Stomach (tissue), 9 donors: ENCODE measurements around the gene MUC6. TPM values are rescaled to one million over a fixed set of nuclear protein-coding genes. Genes with fewer than 3 reads are reported as not detected.

ENCODE experiments used
- DNase-seq, 2 donors: peaks; one replicate each; pipeline versions ENCODE4 v3.0.0 to v3.0.0-alpha.2; 2013 to 2019
- H3K27ac ChIP-seq, 5 donors: fragments of 200-600 bp in 4 of 5; sonication (generic) in 4 of 5; one replicate each; pipeline ENCODE4 v1.5.1; 2013 to 2019; ENCODE audit warnings: mild to moderate bottlenecking in 1 of 5, moderate library complexity in 1 of 5
- H3K27me3 ChIP-seq, 3 donors: fragments of 200-600 bp; sonication (generic); one replicate each; pipeline ENCODE4 v1.5.1; 2017 to 2019; ENCODE audit warnings: mixed run types in 1 of 3
- H3K36me3 ChIP-seq, 4 donors: fragments of 200-600 bp; sonication (generic); 1 replicate in 3 of 4; 2 replicates in 1 of 4; pipeline ENCODE4 v1.5.1; 2016 to 2019
- H3K4me1 ChIP-seq, 4 donors: fragments of 200-600 bp; sonication (generic); one replicate each; pipeline ENCODE4 v1.5.1; 2016 to 2019
- H3K4me3 ChIP-seq, 4 donors: fragments of 200-600 bp; sonication (generic) in 3 of 4; one replicate each; pipeline ENCODE4 v1.5.1; 2016 to 2019; ENCODE audit warnings: mild to moderate bottlenecking in 1 of 4
- H3K9me3 ChIP-seq, 4 donors: fragments of 200-600 bp; sonication (generic); one replicate each; pipeline ENCODE4 v1.5.1; 2016 to 2019
- CTCF ChIP-seq, 7 experiments: fragments of 450-650 bp in 4 of 7; fragments of 200-600 bp in 3 of 7; sonication (generic) in 3 of 7; IDR thresholded peaks; one replicate each; pipeline ENCODE4 v1.5.1; 2016 to 2019; ENCODE audit warnings: antibody characterized with exemption in 7 of 7, control low read depth in 2 of 7, mild to moderate bottlenecking in 1 of 7
- EP300 ChIP-seq: sonication (generic); formaldehyde crosslinking; IDR thresholded peaks from one replicate; pipeline ENCODE4 v1.6.1; 2017; ENCODE audit warnings: antibody characterized with exemption
- POLR2A ChIP-seq, 4 donors: fragments of 450-650 bp; IDR thresholded peaks; one replicate each; pipeline ENCODE4 v1.6.1; 2016; ENCODE audit warnings: antibody characterized with exemption in 4 of 4, control low read depth in 2 of 4, mild to moderate bottlenecking in 1 of 4, moderate library complexity in 1 of 4
- POLR2AphosphoS5 ChIP-seq, 3 donors: sonication (generic); formaldehyde crosslinking; IDR thresholded peaks; one replicate each; pipeline ENCODE4 v1.6.1; 2016; ENCODE audit warnings: antibody characterized with exemption in 3 of 3
- WGBS, 5 donors: extraction: QIAGEN DNeasy Blood & Tissue Kit in 3 of 5; methylation state at CpG; one replicate each; pipeline versions ENCODE4 v1.1.5 to v1.1.7; 2013 to 2018; 5-methylcytosine and 5-hydroxymethylcytosine counted together
- intact Hi-C: fragments of 100-400 bp; cut with DNase I; formaldehyde crosslinking; loops from one replicate; pipeline ENCODE4 v1.15.1; 2023; ENCODE audit warnings: low total_unique reads
- polyA plus RNA-seq, 3 donors: library from polyadenylated mRNA; stranded (reverse); fragments of 200-250 nt; gene quantifications; one replicate each; pipeline ENCODE4 v1.2.3, GENCODE V29; 2013
- total RNA-seq, 5 donors: library from RNA; depleted of rRNA; stranded (reverse); fragments of >200 nt; gene quantifications; one replicate each; pipeline versions ENCODE4 v1.1.0 to v1.2.3, GENCODE V29; 2014 to 2016
- donor health status: healthy with polysubstance abuse.
- donor health status: Bipolar disorder and iron deficiency.
- donor health status: healthy.

Gene MUC6
- total and polyA plus RNA-seq, 8 donors: 0.29 to 215 (median 108) TPM

- no peaks in the 10 kb centered on the region for H3K27me3 ChIP-seq
- no peak overlapping the region for H3K4me3 ChIP-seq
- DNase-seq: peak in 1 of 2 donors; percentile 63
- no peak overlapping the region for H3K27ac ChIP-seq
- TF ChIP-seq CTCF (IDR thresholded peaks at IDR 0.05) (no peak), POLR2AphosphoS5 (IDR thresholded peaks at IDR 0.05) (no peak)
- peaks cover 75 to 100% (median 98%) of the 10 kb centered on the region in 4 donors for H3K36me3 ChIP-seq
- intact Hi-C loops: no loop called here
- H3K4me1 ChIP-seq: peaks cover 0 to 21% (median 16%) of the 10 kb centered on the region in 4 donors
- whole genome bisulfite sequencing, 5 donors: 63 to 93% (median 90%) methylated on average over 21 of the region's 21 CpGs
- H3K9me3 ChIP-seq: no peaks in the 10 kb centered on the region
Measured at GRCh38 chr11:985406-985805, 51.1 kb downstream of the MUC6 start.

GRCh38 chr11:984546-984945 lies 52.0 kb downstream of the MUC6 start:
- peaks cover 0 to 22% (median 17%) of the 10 kb centered on the region in 4 donors for H3K4me1 ChIP-seq
- no peaks in the 10 kb centered on the region for H3K9me3 ChIP-seq
- H3K4me3 ChIP-seq: no peak overlapping the region
- intact Hi-C loops: no loop called here
- H3K27me3 ChIP-seq: no peaks in the 10 kb centered on the region
- TF ChIP-seq POLR2A (IDR thresholded peaks at IDR 0.05): no peak
- TF ChIP-seq EP300: no peak
- no peak for TF ChIP-seq POLR2AphosphoS5 (IDR thresholded peaks at IDR 0.05)
- no peak for TF ChIP-seq CTCF (IDR thresholded peaks at IDR 0.05)
- 86 to 97% (median 95%) methylated on average over 13 to 15 of the region's 15 CpGs for WGBS, 5 donors
- DNase-seq: no peak
- H3K27ac ChIP-seq: no peak overlapping the region
- peaks cover 66 to 98% (median 93%) of the 10 kb centered on the region in 4 donors for H3K36me3 ChIP-seq

GRCh38 chr11:981764-982163 lies 54.8 kb downstream of the MUC6 start:
- H3K27ac ChIP-seq: no peak overlapping the region
- intact Hi-C loops: no loop called here
- H3K4me1 ChIP-seq: peaks cover 0 to 18% (median 14%) of the 10 kb centered on the region in 4 donors
- H3K4me3 ChIP-seq: no peak overlapping the region
- peaks cover 60 to 98% (median 93%) of the 10 kb centered on the region in 4 donors for H3K36me3 ChIP-seq
- no peaks in the 10 kb centered on the region for H3K27me3 ChIP-seq
- 91 to 96% (median 93%) methylated on average over 14 of the region's 14 CpGs for WGBS, 5 donors
- no peak for DNase-seq
- TF ChIP-seq CTCF (IDR thresholded peaks at IDR 0.05) (no peak), POLR2AphosphoS5 (IDR thresholded peaks at IDR 0.05) (no peak), EP300 (no peak), POLR2A (IDR thresholded peaks at IDR 0.05) (no peak)
- no peaks in the 10 kb centered on the region for H3K9me3 ChIP-seq

GRCh38 chr11:980438-981357 lies 55.8 kb downstream of the MUC6 start:
- Histone ChIP-seq H3K9me3 (no peaks in the 10 kb centered on the region), H3K36me3 (peaks cover 50 to 98% (median 93%) of the 10 kb centered on the region in 4 donors), H3K27ac (no peak overlapping the region), H3K27me3 (no peaks in the 10 kb centered on the region), H3K4me1 (peaks cover 0 to 12% (median 7%) of the 10 kb centered on the region in 4 donors), H3K4me3 (no peak overlapping the region)
- DNase-seq: peak; percentile 34 to 36
- TF ChIP-seq CTCF (IDR thresholded peaks at IDR 0.05): peak in 1 of 7 experiments; percentile 6
- TF ChIP-seq POLR2A (IDR thresholded peaks at IDR 0.05): no peak
- intact Hi-C loops: no loop called here
- WGBS, 5 donors: 51 to 82% (median 74%) methylated on average over 16 to 26 of the region's 26 CpGs
